HG03432 (cell line): ENCODE measurements around the gene RNF20.
"Not testable (repeated sequence)": the region's sequence is repeated elsewhere in the genome, so short reads cannot be mapped to it uniquely, and the experiment has no call there.

Experiments
- ATAC-seq: cut with Tn5 transposase; IDR thresholded peaks from one replicate; pipeline ENCODE4 v1.9.1; 2021; ENCODE audit warnings: mild to moderate bottlenecking, moderate library complexity; ENCODE audit not compliant: unreplicated experiment

Gene RNF20

GRCh38 chr9:101528015-101528414, 5.6 kb upstream of the RNF20 start:
- ATAC-seq: no peak

DNA sequence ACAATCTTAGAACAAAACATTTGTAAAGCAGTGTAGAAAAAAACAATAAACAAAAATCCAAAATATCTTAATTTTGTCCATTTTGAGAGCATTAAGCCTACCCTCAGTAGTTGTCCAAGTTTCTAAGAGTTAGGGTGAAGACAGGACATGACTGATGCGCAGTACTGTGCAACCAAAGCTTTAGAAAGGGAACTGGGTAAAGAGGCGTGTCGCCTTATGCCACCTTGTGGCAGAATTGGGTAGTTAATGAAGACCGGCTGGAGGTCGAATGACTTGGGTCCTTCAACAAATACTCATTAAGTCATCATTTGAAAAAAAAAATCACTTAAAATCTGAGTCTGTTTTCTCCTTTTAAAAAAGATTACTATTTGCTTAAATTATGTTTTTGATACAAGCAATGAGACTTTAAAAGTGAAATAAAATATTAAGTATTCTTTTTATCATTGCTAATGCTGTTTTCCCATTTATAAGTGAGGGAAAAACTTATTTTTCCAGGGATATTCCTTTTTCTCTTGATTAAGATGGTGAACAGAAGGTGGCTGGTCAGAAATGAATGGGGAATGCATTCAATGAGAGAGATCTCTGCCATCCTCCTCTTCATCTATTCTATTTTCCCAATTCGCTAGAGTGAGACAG, 3.5 kb upstream of the RNF20 start:
- peak; percentile 34 for ATAC-seq

GRCh38 chr9:101536351-101536750, 2.7 kb downstream of the RNF20 start:
- ATAC-seq: no peak

DNA sequence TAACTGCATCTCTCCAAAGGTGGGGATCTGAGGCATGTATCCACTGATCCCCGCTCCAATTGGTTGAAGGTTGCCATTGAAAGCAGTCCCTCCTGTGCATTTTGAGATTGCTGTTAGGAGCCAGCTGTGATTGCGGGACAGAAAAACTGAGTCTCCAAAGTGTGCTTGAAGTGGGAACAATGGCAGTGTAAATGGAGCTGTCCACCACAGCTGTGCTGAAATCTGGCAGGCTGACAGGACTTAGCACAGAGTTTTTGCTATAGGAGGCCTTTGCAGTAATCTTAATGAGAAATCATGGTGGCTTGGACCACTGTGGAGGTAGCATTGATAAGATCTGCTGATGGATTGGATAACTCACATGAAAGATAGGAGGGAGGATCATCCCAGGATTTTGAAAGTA, 3.3 kb downstream of the RNF20 start:
- no peak for ATAC-seq

DNA sequence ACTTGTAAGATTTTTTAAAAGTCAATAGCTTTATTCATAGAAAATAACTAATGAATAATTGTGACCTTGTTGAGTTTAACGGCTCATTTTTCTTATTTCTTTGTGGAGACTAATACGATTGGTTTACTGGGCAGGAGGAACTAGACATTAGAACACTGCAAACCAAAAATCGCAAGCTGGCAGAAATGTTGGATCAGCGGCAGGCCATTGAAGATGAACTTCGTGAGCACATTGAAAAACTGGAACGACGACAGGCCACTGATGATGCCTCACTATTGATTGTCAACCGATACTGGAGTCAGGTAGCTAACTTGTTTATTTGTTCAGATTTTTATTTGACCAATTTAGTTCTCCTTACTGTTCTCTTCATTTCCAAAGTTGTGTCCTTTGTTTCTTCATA, 6.4 kb downstream of the RNF20 start:
- ATAC-seq: no peak

DNA sequence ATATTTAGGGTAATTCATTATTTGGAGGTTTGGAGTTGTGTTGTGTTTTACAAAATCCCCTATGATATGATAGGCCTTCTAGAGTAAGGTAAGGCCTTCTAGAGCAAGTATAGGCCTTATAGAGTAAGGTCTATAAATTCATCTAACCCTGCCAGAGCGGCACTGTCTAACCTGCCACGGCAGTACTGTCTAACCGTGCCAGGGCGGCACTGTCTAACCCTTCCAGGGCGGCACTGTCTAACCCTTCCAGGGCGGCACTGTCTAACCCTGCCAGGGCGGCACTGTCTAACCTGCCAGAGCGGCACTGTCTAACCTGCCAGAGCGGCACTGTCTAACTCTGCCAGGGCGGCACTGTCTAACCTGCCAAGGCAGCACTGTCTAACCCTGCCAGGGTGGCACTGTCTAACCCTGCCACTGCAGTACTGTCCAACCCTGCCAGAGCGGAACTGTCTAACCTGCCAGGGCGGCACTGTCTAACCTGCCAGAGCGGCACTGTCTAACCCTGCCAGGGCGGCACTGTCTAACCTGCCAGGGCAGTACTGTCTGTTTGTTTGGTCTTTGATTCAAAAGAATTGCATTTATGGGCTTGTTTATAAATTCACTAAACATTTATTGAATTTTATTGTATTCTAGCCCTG, 9.6 kb downstream of the RNF20 start:
- no peak for ATAC-seq

DNA sequence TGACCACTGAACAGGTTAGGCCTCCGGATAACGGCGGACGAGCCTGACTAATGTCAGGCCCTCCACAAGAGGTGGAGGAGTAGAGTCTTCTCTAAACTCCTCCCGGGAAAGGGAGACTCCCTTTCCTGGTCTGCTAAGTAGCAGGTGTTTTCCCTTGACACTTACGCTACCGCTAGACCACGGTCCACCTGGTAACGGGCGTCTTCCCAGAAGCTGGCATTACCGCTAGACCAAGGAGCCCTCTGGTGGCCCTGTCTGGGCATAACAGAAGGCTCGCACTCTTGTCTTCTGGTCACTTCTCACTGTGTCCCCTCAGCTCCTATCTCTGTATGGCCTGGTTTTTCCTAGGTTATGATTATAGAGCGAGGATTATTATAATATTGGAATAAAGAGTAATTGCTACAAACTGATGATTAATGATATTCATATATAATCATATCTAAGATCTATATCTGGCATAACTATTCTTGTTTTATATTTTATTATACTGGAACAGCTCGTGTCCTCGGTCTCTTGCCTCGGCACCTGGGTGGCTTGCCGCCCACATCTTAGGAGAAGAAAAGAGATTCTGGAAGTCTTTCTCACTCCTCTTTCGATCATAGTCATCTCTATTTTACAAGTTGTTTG, 15.9 kb downstream of the RNF20 start:
- not testable (repeated sequence) for ATAC-seq

GRCh38 chr9:101561740-101562139, 28.1 kb downstream of the RNF20 start:
- ATAC-seq: no peak

GRCh38 chr9:101562966-101563365, 29.3 kb downstream of the RNF20 start:
- no peak for ATAC-seq

DNA sequence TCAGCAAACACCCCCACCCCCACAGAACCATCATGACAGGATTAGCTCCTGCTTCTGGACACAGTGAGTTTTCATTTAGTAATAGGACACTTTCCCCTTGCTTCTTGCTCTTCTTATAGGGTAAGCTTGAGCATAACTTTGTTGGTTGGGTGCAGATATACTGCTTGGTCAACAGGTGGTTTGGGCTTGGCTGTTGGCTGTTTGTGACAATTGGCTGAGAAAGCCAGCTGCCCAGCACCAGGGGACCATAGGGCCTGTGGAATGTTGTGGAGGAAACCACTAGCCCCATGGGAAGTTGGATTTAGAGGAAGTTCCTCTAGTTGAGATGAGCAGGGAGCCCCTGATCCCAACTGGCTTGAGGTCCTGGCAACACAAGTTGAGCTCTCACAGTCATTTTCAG, 30.6 kb downstream of the RNF20 start:
- ATAC-seq: no peak

DNA sequence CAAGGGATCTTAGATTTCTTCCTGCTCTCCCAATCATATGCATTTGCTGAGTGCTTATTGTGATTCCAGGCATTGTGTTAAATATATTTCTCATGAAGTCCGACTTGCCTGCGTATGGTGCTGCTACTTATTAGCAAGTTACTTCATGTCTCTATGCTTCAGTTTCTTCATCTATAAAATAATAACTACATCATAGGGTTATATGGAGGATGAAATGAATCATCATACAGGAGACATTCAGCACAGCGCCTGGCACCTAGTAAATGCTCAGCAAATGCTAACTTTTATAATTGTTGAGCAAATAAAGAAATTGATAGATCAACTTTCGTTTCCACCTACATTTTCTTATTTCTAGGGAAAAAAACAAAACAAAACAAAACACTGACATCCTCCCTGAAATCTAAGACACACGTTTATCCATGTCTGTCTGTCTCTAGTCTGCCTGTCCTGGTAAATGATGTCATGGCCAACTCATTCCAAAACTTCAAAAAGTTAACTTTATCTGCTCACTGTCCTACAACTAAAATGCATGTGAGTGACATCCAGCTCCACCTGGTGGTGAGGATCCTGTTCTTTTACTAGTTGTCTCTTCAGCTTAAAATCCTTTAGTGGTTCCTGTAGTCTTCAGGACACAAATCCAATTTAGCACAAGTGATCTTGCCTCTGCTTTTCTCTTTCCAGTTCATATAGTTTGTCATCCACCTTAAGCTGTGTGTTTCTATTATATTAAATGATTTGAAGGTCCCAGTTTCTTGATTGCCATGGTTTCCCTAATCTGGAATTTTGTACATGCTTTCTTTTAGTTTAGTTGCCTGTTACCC, 33.5 kb downstream of the RNF20 start:
- ATAC-seq: peak; percentile 85

DNA sequence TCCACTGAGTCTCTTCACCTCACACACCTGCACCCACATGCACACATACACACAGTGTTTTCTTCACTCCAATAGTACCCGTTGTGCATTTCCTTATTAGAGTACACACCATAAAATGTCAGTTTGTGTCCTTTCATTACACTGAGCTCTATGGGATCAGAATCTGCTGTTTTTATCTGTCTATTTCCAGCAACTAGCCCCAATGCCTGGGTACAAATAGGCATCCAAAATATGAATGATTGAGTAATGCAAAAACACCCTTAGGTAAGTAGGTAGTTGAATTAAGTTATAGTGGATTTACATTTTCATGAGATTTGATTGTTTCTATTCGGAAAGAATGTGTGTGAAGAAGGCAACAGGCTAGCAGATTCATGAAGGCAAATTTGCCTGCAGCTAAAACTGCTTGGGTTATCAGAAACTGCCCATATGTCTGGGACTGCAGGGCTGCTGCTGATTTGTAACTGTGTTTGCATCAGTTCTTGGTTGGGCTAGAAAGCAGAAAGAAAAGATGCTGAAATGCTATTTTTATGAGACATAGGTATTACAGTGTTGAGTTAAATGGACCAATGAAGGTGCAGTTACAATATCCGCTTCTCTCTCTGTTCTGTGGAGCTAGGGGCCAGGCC, 34.2 kb downstream of the RNF20 start:
- no peak for ATAC-seq

DNA sequence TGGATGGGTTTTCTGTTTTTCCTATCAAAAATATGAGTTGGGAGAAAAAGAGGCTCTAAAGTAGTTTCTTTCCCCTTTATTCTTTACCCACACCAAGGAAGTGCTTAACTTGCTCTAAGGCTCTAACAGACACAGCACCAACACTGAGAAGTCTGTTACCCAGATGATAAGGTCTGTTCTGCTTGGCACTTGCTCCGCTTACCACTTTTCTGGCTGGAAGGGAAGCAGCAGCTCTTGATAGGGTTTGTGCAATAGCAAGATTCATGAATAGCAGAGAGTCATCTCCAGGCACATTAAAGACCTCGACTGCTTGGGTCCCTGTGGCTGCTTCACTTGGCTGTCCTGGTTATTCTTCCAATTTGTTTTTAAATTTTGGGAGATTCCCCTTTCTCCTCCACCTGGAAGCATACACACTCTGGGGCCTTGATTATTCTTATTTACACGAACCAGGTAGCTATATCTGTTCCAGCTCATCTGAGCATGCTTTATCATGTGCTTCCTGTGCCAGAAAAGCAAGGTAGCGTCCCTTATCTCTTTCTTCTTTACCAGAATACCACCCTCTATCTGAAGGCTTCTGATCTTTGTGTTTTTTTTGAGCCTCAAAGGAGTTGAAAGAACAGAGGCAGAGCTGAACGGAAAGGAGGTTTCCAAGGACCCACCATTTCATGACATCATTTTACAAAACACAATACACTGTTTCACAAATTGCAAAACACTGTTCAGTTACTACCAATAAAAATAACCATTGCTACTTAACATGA, 36.3 kb downstream of the RNF20 start:
- ATAC-seq: no peak

- ATAC-seq: no peak
These were observed 37.5 kb downstream of the RNF20 start for GRCh38 chr9:101571114-101571513.

DNA sequence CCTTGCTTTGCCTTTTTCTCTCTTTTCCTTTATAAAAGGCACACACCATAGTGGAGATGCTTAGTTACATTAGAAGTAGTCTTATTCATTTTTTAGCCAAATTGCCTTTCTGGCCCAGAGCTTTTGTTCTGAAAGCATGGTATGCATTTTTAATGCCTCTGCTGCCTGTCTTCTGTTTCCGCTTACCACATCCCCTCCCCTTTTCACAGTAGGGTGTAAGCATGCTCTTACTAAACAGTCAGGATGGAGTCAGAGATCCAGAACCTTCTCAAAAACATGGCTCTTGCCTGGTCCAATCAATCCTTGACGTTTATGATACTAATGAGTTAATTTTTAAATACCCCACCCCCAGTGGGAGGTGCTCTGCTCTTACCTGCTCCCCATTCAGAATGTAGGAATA, 38.7 kb downstream of the RNF20 start:
- ATAC-seq: no peak

DNA sequence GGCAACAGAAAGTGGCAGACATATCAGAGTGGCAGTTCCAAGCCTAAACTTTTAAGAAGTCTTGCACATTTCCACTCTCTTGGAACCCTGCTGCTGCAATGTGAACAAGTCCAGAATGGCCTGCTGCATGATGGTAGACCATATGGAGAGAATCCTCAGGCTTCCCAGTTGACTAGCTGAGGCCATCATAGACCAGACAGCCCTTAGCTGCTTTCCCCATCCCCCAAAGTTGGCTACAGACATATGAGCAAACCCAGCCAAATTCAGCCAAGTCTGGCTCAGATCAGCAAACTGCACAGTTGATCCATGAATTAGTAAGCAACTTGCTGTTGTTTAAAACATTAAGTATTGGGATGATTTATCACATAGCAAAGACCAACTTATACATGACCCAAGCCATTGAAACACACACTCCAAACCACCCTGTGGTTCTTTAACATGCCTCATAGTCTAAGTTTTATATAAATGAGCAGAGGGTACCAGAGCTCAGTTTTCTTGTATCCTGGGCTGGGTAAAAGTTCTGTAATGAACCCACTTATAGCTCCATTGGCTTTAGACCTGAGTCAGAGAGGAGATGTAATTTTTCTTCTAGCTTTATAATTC, 41.2 kb downstream of the RNF20 start:
- ATAC-seq: no peak

GRCh38 chr9:101578378-101578777, 44.7 kb downstream of the RNF20 start:
- ATAC-seq: peak; percentile 84

- no peak for ATAC-seq
These were observed 46.3 kb downstream of the RNF20 start for GRCh38 chr9:101579711-101580545.

DNA sequence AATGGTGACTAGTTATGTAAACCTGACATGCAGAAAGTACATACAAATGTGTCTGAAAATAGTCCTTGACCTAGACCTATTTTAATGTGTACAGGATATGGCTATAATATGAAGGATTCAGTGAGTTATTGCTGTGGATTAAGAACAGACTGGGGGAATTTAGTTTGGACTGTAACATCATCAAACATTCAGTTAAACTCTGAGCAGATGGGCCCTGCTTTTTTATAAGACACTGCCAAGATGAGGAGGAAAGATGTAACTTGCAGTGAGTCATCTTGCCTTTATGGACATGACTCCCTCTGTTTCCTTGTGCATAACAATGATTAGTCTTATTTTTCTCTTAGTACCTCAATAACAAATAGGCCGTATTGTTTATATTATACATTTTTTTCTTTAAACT, 48.9 kb downstream of the RNF20 start:
- no peak for ATAC-seq
